SH-SY5Y (cell line): ENCODE data around the gene KCNJ12.

Experiments used
- GATA2 ChIP-seq: IDR thresholded peaks from 2 replicates; pipeline ENCODE4 v1.6.1; 2011; ENCODE audit warnings: mild to moderate bottlenecking, low read depth, low read length
- GATA3 ChIP-seq: IDR thresholded peaks from 2 replicates; pipeline ENCODE4 v1.6.1; 2011; ENCODE audit warnings: low read depth, mild to moderate bottlenecking, low read length, moderate library complexity

Gene KCNJ12

GRCh38 chr17:21376081-21376758, at the start of gene KCNJ12:
Gene KCNJ12 (plus strand): TSS chr17:21376357. CDS start chr17:21415343, 38,986 bp downstream.
- TF ChIP-seq GATA3 (no peak), GATA2 (peak; percentile 59)

- TF ChIP-seq GATA3 (no peak), GATA2 (no peak)
These were observed 45.6 kb upstream of the KCNJ12 start for GRCh38 chr17:21330436-21331160.

GRCh38 chr17:21339011-21339410, 37.1 kb upstream of the KCNJ12 start:
- TF ChIP-seq GATA2: no peak

GRCh38 chr17:21345236-21345635, 30.9 kb upstream of the KCNJ12 start:
- TF ChIP-seq GATA2: no peak
- TF ChIP-seq GATA3: no peak

- TF ChIP-seq GATA2 (no peak), GATA3 (no peak)
These were observed 24.6 kb upstream of the KCNJ12 start for GRCh38 chr17:21351366-21352065.

- no peak for TF ChIP-seq GATA3
- TF ChIP-seq GATA2: no peak
These were observed 23.8 kb upstream of the KCNJ12 start for GRCh38 chr17:21352221-21352980.

- no peak for TF ChIP-seq GATA3
- no peak for TF ChIP-seq GATA2
These were observed 23.2 kb upstream of the KCNJ12 start for GRCh38 chr17:21352981-21353265.

GRCh38 chr17:21353326-21354010, 22.7 kb upstream of the KCNJ12 start:
- TF ChIP-seq GATA2: no peak
- no peak for TF ChIP-seq GATA3

- TF ChIP-seq GATA3 (no peak), GATA2 (no peak)
These were observed 21.3 kb upstream of the KCNJ12 start for GRCh38 chr17:21354796-21355385.

GRCh38 chr17:21355586-21355985, 20.6 kb upstream of the KCNJ12 start:
- no peak for TF ChIP-seq GATA3
- no peak for TF ChIP-seq GATA2

- TF ChIP-seq GATA3: no peak
- no peak for TF ChIP-seq GATA2
These were observed 19.5 kb upstream of the KCNJ12 start for GRCh38 chr17:21356537-21357127.

- TF ChIP-seq GATA2: no peak
- TF ChIP-seq GATA3: no peak
These were observed 18.9 kb upstream of the KCNJ12 start for GRCh38 chr17:21357281-21357680.
